Amygdala (tissue), 56 donors: ENCODE results near the gene FSTL4.

Experiments used
- DNase-seq, 56 donors: peaks; one replicate each; lab custom pipeline; 2025; lab: John Stamatoyannopoulos, UW

The FSTL4 gene

GRCh38 chr5:133611357-133612248, 738 bp downstream of the FSTL4 start:
- peak in 1 of 56 donors; percentile 23 for DNase-seq

GRCh38 chr5:133610489-133611356, 1.6 kb downstream of the FSTL4 start:
- peak in 38 of 56 donors; percentile 5 to 70 (median 31) for DNase-seq

- DNase-seq: no peak
Observed at GRCh38 chr5:133607451-133607850, 4.9 kb downstream of the FSTL4 start.

- DNase-seq: no peak
Observed at GRCh38 chr5:133606835-133607234, 5.5 kb downstream of the FSTL4 start.

GRCh38 chr5:133605323-133605722, 7.0 kb downstream of the FSTL4 start:
- no peak for DNase-seq

GRCh38 chr5:133603711-133604110, 8.6 kb downstream of the FSTL4 start:
- no peak for DNase-seq

GRCh38 chr5:133602835-133603380, 9.4 kb downstream of the FSTL4 start:
- no peak for DNase-seq

- DNase-seq: no peak
Observed at GRCh38 chr5:133599600-133599999, 12.7 kb downstream of the FSTL4 start.

GRCh38 chr5:133599044-133599443, 13.3 kb downstream of the FSTL4 start:
- no peak for DNase-seq

GRCh38 chr5:133596049-133596448, 16.3 kb downstream of the FSTL4 start:
- no peak for DNase-seq

GRCh38 chr5:133595465-133595864, 16.9 kb downstream of the FSTL4 start:
- no peak for DNase-seq

GRCh38 chr5:133589286-133589685, 23.1 kb downstream of the FSTL4 start:
- DNase-seq: no peak

GRCh38 chr5:133582971-133583370, 29.4 kb downstream of the FSTL4 start:
- DNase-seq: no peak

- DNase-seq: no peak
Observed at GRCh38 chr5:133581918-133582317, 30.4 kb downstream of the FSTL4 start.

GRCh38 chr5:133581348-133581747, 31.0 kb downstream of the FSTL4 start:
- DNase-seq: no peak

- DNase-seq: peak in 1 of 56 donors; percentile 11
Observed at GRCh38 chr5:133580618-133581017, 31.7 kb downstream of the FSTL4 start.

- no peak for DNase-seq
Observed at GRCh38 chr5:133579766-133580165, 32.6 kb downstream of the FSTL4 start.

GRCh38 chr5:133569347-133569746, 43.0 kb downstream of the FSTL4 start:
- peak in 6 of 56 donors; percentile 11 to 40 (median 20) for DNase-seq

- DNase-seq: no peak
Observed at GRCh38 chr5:133565993-133566392, 46.3 kb downstream of the FSTL4 start.

GRCh38 chr5:133564921-133565565, 47.3 kb downstream of the FSTL4 start:
- peak in 2 of 56 donors; percentile 19 to 24 for DNase-seq

- DNase-seq: no peak
Observed at GRCh38 chr5:133562554-133562953, 49.8 kb downstream of the FSTL4 start.
